ENCODE measurements around the gene KIF16B. TPM values are rescaled to one million over a fixed set of nuclear protein-coding genes. Genes with fewer than 3 reads are reported as not detected.

KIF16B gene
- total RNA-seq, 4 donors from 2014 or later = 15.7 to 29.0 (median 19.3) TPM

GRCh38 chr20:16295534-16295933 lies 277.7 kb downstream of the KIF16B start:
- ATAC-seq (ENCODE audit: low FRiP score) = no peak
- TF ChIP-seq CTCF (IDR thresholded peaks at IDR 0.05) = no peak
- no peak for DNase-seq (ENCODE audit: low spot score)

GRCh38 chr20:16293590-16293989 lies 279.7 kb downstream of the KIF16B start:
- ATAC-seq (ENCODE audit: low FRiP score) (no peak), DNase-seq (ENCODE audit: low spot score) (no peak)
- TF ChIP-seq CTCF (IDR thresholded peaks at IDR 0.05) = no peak

DNA sequence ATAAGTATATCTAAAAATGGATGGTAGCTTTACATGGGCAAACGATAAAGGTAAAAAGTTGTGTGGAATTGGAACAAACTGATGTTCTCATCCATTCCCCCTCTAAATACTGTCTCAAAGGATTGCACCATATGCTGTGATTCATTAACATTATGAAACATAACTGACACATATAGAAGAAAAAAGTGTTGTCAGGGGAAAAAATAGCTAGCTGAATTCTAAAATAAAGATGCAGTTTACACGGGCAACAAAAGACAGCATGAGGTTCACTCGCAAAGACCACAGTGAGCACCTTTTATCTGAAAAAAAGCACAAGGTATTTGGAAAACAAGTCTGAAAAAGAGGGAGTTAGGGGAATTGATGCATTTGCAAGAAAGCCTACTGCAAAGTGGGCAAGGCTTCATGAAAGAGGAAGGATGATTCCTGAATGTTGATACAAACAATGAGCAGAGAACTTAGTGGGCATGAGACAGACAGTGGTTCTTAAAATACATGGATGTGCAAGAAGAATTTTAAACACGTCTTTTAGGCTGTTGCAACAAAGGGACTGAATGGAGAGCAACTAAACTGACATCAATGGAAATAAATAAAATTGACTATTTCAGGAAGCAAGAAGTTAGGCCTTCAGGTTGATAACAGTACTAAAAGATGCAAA lies 280.9 kb downstream of the KIF16B start:
- DNase-seq (ENCODE audit: low spot score) (no peak), ATAC-seq (ENCODE audit: low FRiP score) (no peak)
- no peak for TF ChIP-seq CTCF (IDR thresholded peaks at IDR 0.05)

- no peak for DNase-seq (ENCODE audit: low spot score)
- no peak for ATAC-seq (ENCODE audit: low FRiP score)
- no peak for TF ChIP-seq CTCF (IDR thresholded peaks at IDR 0.05)
Measured at GRCh38 chr20:16290358-16290757, 282.9 kb downstream of the KIF16B start.

- no peak for TF ChIP-seq CTCF (IDR thresholded peaks at IDR 0.05)
- DNase-seq (ENCODE audit: low spot score) (no peak), ATAC-seq (ENCODE audit: low FRiP score) (no peak)
Measured at GRCh38 chr20:16287776-16288175, 285.5 kb downstream of the KIF16B start.

- no peak for DNase-seq (ENCODE audit: low spot score)
- ATAC-seq (ENCODE audit: low FRiP score) = no peak
- no peak for TF ChIP-seq CTCF (IDR thresholded peaks at IDR 0.05)
Measured at GRCh38 chr20:16286601-16287000, 286.6 kb downstream of the KIF16B start.

GRCh38 chr20:16284385-16285100 lies 288.7 kb downstream of the KIF16B start:
- ATAC-seq (ENCODE audit: low FRiP score) = no peak
- no peak for TF ChIP-seq CTCF (IDR thresholded peaks at IDR 0.05)
- no peak for DNase-seq (ENCODE audit: low spot score)
